AG04449 (cell line): ENCODE results near the gene SDR9C7.
"Not testable (repeated sequence)": the region's sequence is repeated elsewhere in the genome, so short reads cannot be mapped to it uniquely, and the experiment has no call there.

Experiments
- CTCF ChIA-PET: fragments of 350-600 bp; formaldehyde crosslinking; extraction: SDS; loops from one replicate; lab custom pipeline; 2021; ENCODE audit warnings: antibody characterized with exemption; lab: Yijun Ruan, JAX
- POLR2A ChIA-PET: fragments of 400-600, 350-600 bp; formaldehyde crosslinking; extraction: SDS; loops from one replicate; lab custom pipeline; 2020; ENCODE audit warnings: antibody characterized with exemption, inconsistent platforms; lab: Yijun Ruan, JAX
- DNase-seq: peaks from one replicate; pipeline ENCODE4 v3.0.0-alpha.2; 2010; ENCODE audit warnings: low read depth, low spot score
- H3K4me3 ChIP-seq: 2 replicates; pipeline ENCODE4 v1.5.1; 2011; ENCODE audit warnings: low read depth, mild to moderate bottlenecking, control low read depth, low read length
- TF ChIP-seq, protein P1 (sequence below): IDR thresholded peaks from one replicate; pipeline ENCODE4 v1.5.1; 2011; ENCODE audit warnings: mild to moderate bottlenecking, moderate library complexity, low read length, control low read depth, inconsistent platforms; ENCODE audit not compliant: insufficient read depth; ENCODE audit errors: missing control alignments

Gene SDR9C7

DNA sequence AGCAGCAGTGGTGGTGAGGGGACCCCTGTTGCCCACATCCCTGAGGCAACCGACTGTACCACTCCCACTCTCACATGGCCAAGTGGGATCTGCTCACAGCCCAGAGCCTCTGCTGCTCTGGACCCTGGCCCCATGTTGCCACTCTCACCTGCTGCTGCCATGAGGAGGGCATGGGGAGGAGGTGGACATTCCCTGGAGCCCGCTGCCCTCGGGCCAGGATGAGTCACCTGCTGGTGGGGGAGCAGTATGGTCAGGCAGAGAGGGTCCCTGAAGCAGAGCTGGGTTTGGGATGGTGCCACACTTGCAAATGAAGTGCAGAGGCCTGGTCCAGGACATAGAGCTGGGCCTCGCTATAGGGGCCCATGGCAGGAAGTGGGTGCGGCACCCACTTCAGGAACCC lies 26.1 kb downstream of the SDR9C7 start:
- DNase-seq: no peak
- H3K4me3 ChIP-seq: no peak overlapping the region
- TF ChIP-seq, protein P1, sequence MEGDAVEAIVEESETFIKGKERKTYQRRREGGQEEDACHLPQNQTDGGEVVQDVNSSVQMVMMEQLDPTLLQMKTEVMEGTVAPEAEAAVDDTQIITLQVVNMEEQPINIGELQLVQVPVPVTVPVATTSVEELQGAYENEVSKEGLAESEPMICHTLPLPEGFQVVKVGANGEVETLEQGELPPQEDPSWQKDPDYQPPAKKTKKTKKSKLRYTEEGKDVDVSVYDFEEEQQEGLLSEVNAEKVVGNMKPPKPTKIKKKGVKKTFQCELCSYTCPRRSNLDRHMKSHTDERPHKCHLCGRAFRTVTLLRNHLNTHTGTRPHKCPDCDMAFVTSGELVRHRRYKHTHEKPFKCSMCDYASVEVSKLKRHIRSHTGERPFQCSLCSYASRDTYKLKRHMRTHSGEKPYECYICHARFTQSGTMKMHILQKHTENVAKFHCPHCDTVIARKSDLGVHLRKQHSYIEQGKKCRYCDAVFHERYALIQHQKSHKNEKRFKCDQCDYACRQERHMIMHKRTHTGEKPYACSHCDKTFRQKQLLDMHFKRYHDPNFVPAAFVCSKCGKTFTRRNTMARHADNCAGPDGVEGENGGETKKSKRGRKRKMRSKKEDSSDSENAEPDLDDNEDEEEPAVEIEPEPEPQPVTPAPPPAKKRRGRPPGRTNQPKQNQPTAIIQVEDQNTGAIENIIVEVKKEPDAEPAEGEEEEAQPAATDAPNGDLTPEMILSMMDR: no peak
- ChIA-PET POLR2A (no interaction called here), CTCF (no interaction called here)

GRCh38 chr12:56905852-56906251 lies 28.4 kb downstream of the SDR9C7 start:
- ChIA-PET CTCF (no interaction called here), POLR2A (no interaction called here)
- no peak overlapping the region for H3K4me3 ChIP-seq
- TF ChIP-seq, protein P1: no peak
- no peak for DNase-seq

GRCh38 chr12:56903374-56903773 lies 30.8 kb downstream of the SDR9C7 start:
- TF ChIP-seq, protein P1: no peak
- no peak overlapping the region for H3K4me3 ChIP-seq
- DNase-seq: no peak
- CTCF ChIA-PET: no interaction called here
- POLR2A ChIA-PET: no interaction called here

DNA sequence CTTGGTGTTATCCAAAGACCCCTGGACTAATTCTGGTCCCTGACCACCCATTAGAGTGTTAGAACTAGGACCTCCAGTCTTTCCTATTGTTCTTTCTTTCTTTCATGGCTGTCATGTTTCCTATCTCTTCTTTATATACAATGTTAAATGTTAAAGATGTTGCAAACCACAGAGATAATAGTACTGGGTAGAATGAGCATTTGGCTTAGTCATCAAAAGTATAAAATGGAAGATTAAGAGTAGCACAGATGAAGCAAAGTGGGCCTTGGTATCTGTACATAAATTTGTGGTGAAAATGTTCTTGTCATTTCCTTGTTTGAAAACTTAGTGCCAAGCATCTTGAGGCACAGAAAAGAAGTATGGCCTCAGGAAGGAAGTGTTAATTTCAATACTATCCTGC lies 32.9 kb downstream of the SDR9C7 start:
- H3K4me3 ChIP-seq, POLR2A ChIA-PET, CTCF ChIA-PET, DNase-seq: not testable (repeated sequence)

GRCh38 chr12:56900583-56900982 lies 33.6 kb downstream of the SDR9C7 start:
- ChIA-PET CTCF (no interaction called here), POLR2A (no interaction called here)
- TF ChIP-seq, protein P1: no peak
- no peak for DNase-seq
- no peak overlapping the region for H3K4me3 ChIP-seq

- CTCF ChIA-PET: no interaction called here
- H3K4me3 ChIP-seq: no peak overlapping the region
- POLR2A ChIA-PET: no interaction called here
- TF ChIP-seq, protein P1: no peak
- no peak for DNase-seq
Observed at GRCh38 chr12:56898938-56899337, 35.3 kb downstream of the SDR9C7 start.

- TF ChIP-seq, protein P1: no peak
- CTCF ChIA-PET: no interaction called here
- no peak for DNase-seq
Observed at GRCh38 chr12:56897844-56898361, 36.3 kb downstream of the SDR9C7 start.

More at GRCh38 chr12:56897844-56898361, 36.3 kb downstream of the SDR9C7 start:
- POLR2A ChIA-PET: no interaction called here
- no peak overlapping the region for H3K4me3 ChIP-seq
